Measurements from ENCODE around the gene RNF157.

Gene RNF157

DNA sequence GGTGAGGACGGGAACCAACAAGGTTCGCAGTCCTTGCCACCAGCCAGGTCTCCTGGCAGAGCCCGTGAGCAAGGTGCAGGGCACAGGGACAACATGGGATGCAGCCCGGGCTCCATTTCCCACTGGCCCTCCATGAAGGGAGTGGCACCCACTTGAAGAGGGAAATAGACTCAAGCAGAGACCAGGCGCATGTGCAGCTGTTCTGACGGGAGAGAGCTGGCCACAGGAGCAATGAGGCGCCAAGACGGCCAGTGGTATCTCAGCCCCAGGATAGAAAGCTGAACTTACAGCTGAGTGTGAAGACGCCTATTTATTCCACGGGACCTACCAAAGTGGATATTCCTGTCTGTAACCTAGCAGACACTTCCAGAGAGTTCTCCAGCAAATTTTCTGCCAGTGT, 91.1 kb downstream of the RNF157 start:
- H3K4me3 ChIP-seq (ENCODE audit: low read depth, low read length): no peak overlapping the region
- no peak for DNase-seq (ENCODE audit: low read depth)
- TF ChIP-seq CTCF (IDR thresholded peaks at IDR 0.05; ENCODE audit: control insufficient read depth, extremely low read depth, insufficient read depth): no peak

DNA sequence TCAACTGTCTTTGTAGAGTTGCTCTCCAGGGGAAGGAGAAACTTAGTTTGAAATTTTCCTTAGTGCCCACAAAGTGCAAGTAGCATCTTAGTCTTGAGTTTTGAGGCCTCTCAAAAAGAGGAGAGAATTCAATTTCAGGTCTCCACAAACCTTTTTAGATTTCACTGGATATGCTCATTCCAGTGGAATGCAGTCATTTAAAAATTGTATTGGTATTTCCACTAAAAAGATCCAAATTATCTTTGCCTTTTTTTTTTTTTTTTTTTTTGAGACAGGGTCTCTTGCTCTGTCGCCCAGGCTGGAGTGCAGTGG, 92.3 kb downstream of the RNF157 start:
- no peak for TF ChIP-seq CTCF (IDR thresholded peaks at IDR 0.05; ENCODE audit: control insufficient read depth, extremely low read depth, insufficient read depth)
- H3K4me3 ChIP-seq (ENCODE audit: low read depth, low read length): no peak overlapping the region
- DNase-seq (ENCODE audit: low read depth): no peak

DNA sequence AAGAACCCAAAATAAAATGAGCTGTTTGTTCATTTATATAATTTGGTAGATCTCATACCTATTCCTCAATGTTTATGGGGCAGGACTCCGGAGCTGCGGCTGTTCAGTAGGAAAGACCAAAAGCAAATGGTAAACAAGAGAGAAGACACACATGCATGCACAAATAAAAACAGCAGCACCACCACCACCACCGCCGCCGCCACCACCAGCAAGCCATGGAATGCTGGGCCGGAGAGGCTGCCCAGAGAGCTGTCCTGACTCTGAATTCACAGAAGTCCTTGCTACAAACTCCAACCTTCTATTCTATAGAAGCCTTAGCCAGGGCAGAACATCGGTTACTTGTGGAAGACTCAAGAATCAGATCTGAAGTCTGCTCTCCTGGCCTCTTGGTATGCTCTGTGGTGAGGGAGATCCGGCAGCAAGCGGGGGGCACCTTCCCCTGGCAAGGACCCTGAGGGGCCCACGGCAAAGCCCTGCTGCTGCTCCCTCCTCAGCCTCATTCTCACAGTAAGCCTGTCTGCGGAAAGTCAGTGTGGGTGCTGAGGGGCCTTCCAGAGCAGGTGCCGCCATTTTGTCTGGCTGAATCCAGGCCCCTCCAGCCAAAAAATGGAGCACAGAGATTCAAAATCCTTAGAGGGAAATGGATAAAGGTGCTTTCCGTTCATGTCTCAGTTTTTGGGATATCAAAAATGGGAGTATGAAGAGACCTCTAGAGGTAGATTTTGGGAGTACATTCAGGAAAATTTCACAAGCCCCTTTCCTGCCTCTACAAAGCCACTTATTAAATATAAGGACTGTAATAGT, 92.9 kb downstream of the RNF157 start:
- DNase-seq (ENCODE audit: low read depth): no peak
- peak; percentile 47 for TF ChIP-seq CTCF (IDR thresholded peaks at IDR 0.05; ENCODE audit: control insufficient read depth, extremely low read depth, insufficient read depth)
- no peak overlapping the region for H3K4me3 ChIP-seq (ENCODE audit: low read depth, low read length)

DNA sequence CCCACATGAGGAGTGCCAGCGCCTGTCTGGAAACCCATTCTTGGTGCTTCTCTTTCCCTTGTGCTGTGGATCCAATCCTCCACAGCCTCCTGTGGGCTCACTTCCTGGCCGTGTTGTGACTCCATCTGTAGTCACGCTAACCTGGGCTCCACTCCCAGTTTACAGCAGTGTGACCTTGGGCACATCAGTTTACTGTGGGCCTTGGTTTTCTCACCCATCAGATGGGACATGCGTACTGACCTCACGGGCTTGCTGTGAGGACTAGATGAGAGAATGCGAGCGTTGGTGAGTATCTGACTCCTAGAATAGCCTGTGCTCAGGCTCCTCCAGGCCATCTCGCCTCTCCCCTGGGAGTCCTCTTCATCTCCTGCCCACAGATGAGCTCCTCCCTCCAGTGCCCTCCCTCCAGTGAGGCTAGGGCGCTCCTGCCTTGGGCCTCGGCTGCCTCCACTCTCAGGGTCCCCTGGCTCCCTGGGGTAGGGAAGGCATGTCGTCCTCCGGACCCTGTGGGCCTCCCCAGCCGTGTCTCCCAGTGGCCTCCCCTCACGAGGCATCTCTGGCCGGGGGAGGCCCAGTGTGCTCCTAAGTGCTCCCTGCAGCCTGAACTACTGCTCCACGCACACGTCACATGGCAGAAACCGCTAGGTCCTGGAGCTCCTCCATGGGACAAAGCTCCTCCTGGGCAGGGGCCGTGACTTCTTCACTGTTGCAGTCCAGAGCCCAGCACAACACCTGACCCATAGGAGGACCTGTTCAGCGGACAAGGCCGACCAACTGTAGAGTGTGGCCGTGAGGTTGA, 94.0 kb downstream of the RNF157 start:
- TF ChIP-seq CTCF (IDR thresholded peaks at IDR 0.05; ENCODE audit: control insufficient read depth, extremely low read depth, insufficient read depth): no peak
- DNase-seq (ENCODE audit: low read depth): no peak
- no peak overlapping the region for H3K4me3 ChIP-seq (ENCODE audit: low read depth, low read length)

- TF ChIP-seq CTCF (IDR thresholded peaks at IDR 0.05; ENCODE audit: control insufficient read depth, extremely low read depth, insufficient read depth): no peak
- H3K4me3 ChIP-seq (ENCODE audit: low read depth, low read length): no peak overlapping the region
- DNase-seq (ENCODE audit: low read depth): no peak
Measured at GRCh38 chr17:76145231-76146052, 94.9 kb downstream of the RNF157 start.

DNA sequence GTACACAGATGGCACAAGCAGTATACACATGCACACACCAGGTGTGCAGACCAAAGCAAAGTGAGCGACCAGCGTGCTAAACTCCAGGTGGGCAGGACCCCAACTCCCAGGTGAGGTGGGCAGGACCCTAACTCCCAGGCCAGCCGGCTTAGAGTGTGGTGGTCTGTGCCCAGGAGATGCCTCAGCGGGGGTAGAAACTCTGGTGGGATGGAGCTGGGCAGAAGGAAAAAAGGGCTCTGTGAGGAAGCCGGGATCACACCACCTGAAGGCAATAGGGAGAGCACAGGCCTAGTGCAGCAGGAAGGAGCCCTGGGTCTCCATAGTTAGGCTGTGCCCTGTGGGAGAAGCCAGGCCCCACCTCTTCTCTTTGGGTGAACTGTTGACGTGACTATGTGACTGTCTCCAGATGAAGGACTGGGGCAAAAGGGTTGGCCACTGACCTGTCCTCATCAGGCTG, 97.7 kb downstream of the RNF157 start:
- no peak for DNase-seq (ENCODE audit: low read depth)
- no peak for TF ChIP-seq CTCF (IDR thresholded peaks at IDR 0.05; ENCODE audit: control insufficient read depth, extremely low read depth, insufficient read depth)
- H3K4me3 ChIP-seq (ENCODE audit: low read depth, low read length): no peak overlapping the region
